Activated effector memory CD4-positive, alpha-beta T cell treated with Interleukin-2 at 50 U/mL for 16 hours (primary cell): Measurements from ENCODE around the gene HOXD12.

Source experiments
- DNase-seq: peaks from one replicate; pipeline ENCODE4 v3.0.0-alpha.2; 2020

HOXD12 gene

GRCh38 chr2:176151442-176152287, 52.1 kb downstream of the HOXD12 start, which contains the start of gene HOXD4:
Gene HOXD4 (plus strand): TSS chr2:176151550. CDS start chr2:176151634, 84 bp downstream.
- DNase-seq: no peak
